Heart right ventricle (tissue), 16 donors: Measurements from ENCODE around the gene FAM131C. TPM values are rescaled to one million over a fixed set of nuclear protein-coding genes. Genes with fewer than 3 reads are reported as not detected.

Experiments used
- ATAC-seq, 8 donors: fragments of 200-7000 bp; cut with Tn5 transposase; one replicate each; pipeline ENCODE4 v1.9.1; 2020; ENCODE audit warnings: mild to moderate bottlenecking in 8 of 8, moderate library complexity in 8 of 8, moderate number of reproducible peaks in 1 of 8
- DNase-seq, 2 donors: peaks; one replicate each; pipeline ENCODE4 v3.0.0-alpha.2; 2020
- H3K27ac ChIP-seq, 10 donors: fragments of 200-600 bp; sonication (generic) in 2 of 10; one replicate each; pipeline versions ENCODE4 v1.5.0 to v1.8.0; 2020 to 2022; ENCODE audit warnings: mild to moderate bottlenecking in 3 of 10
- H3K27me3 ChIP-seq, 7 donors: fragments of 200-600 bp; one replicate each; pipeline ENCODE4 v1.8.0; 2021 to 2022; ENCODE audit warnings: mild to moderate bottlenecking in 2 of 7
- H3K36me3 ChIP-seq, 9 donors: fragments of 200-600 bp; sonication (generic) in 1 of 9; one replicate each; pipeline versions ENCODE4 v1.5.0 to v1.8.0; 2020 to 2022; ENCODE audit warnings: mild to moderate bottlenecking in 2 of 9
- H3K4me1 ChIP-seq, 9 donors: fragments of 200-600 bp; sonication (generic) in 1 of 9; one replicate each; pipeline versions ENCODE4 v1.5.0 to v1.8.0; 2020 to 2022; ENCODE audit warnings: mild to moderate bottlenecking in 4 of 9
- H3K4me3 ChIP-seq, 10 donors: fragments of 200-600 bp; sonication (generic) in 2 of 10; one replicate each; pipeline versions ENCODE4 v1.5.0 to v1.8.0; 2020 to 2022; ENCODE audit warnings: mild to moderate bottlenecking in 7 of 10, moderate library complexity in 2 of 10
- H3K9me3 ChIP-seq, 11 donors: fragments of 200-600 bp in 10 of 11; sonication (generic) in 2 of 11; one replicate each; pipeline versions ENCODE4 v1.5.0 to v1.8.0; 2013 to 2022; ENCODE audit warnings: mild to moderate bottlenecking in 2 of 11, control low read depth in 1 of 11, moderate library complexity in 1 of 11
- CTCF ChIP-seq, 9 donors: fragments of 200-600 bp; sonication (generic) in 2 of 9; IDR thresholded peaks; one replicate each; pipeline versions ENCODE4 v1.5.0 to v1.8.0; 2021 to 2022; ENCODE audit warnings: antibody characterized with exemption in 9 of 9, mild to moderate bottlenecking in 5 of 9, moderate library complexity in 1 of 9
- WGBS, 2 donors: extraction: QIAGEN DNeasy Blood & Tissue Kit; methylation state at CpG; one replicate each; pipeline ENCODE4 v1.1.7; 2013; ENCODE audit warnings: inconsistent platforms in 1 of 2; 5-methylcytosine and 5-hydroxymethylcytosine counted together
- intact Hi-C, 10 donors: fragments of 100-400 bp; cut with DNase I; formaldehyde crosslinking; loops; one replicate each; pipeline versions ENCODE4 v1.11.1 to v1.14.2; 2022
- polyA plus RNA-seq, 2 donors: library from polyadenylated mRNA; stranded (reverse); fragments of 200-250 nt; gene quantifications; one replicate each; pipeline ENCODE4 v1.2.3, GENCODE V29; 2013
- total RNA-seq, 10 donors: library from RNA; stranded (reverse); fragmentation: NEBNext Ultra II Directional in 3 of 10; extraction: Animal tissue kit (Norgen Biotek cat#: 25700) in 3 of 10; gene quantifications; one replicate each; pipeline versions ENCODE4 v1.2.1 to v1.2.4, GENCODE V29; 2021 to 2023
- donor health status: Arrhythmogenic right ventricular cardiomyopathy.
- donor health status: ischemic (EF 13 %, LVEDD 7.1; RV severe dilation, severe dysfunction).
- donor health status: healthy with polysubstance abuse.
- donor health status: DM: no; HTN: yes; CAD: no.
- donor health status: DM: no; HTN: no; CAD: no.
- donor health status: ischemic (EF 25% LVEDD 6.9; RV normal size, moderate dysfunction).
- donor health status: ischemic (EF 25% LVEDD 5.7; RV mildly dilated, moderate dysfunction).
- donor health status: healthy.
- donor health status: DM: yes; HTN: yes; CAD: no.
- donor health status: Ischemic cardiomyopathy.
- donor health status: ischemic (EF 35%, LVEDD 5.7; RV mildly dilated, moderate dysfunction).
- donor health status: nonischemic (EF 11% LVEDD 7.7; RV severe dilation, severe dysfunction).
- donor health status: DM: yes; HTN: yes; CAD: no.
- donor health status: PGD.
- donor health status: ischemic (EF 29% LVEDD 5.4; RV normal size, mild dysfunction).
- donor health status: nonischemic (EF 23%, LVEDD 6.1; RV moderate dilation, normal function).

FAM131C gene
- total and polyA plus RNA-seq, 12 donors: 0.72 to 11.8 (median 2.4) TPM

- no peaks in the 10 kb centered on the region for H3K27me3 ChIP-seq
- H3K4me3 ChIP-seq: no peak overlapping the region
- peak overlapping the region in 4 of 10 donors; percentile 9 to 44 (median 38) for H3K27ac ChIP-seq
- no peaks in the 10 kb centered on the region for H3K9me3 ChIP-seq
- H3K4me1 ChIP-seq: peaks cover 5 to 64% (median 23%) of the 10 kb centered on the region in 9 donors
- WGBS, 2 donors: 61% methylated on average over 6 of the region's 6 CpGs
- H3K36me3 ChIP-seq: no peaks in the 10 kb centered on the region
- no peak for DNase-seq
- intact Hi-C loops: loop anchor here in 2 of 10 donors (5.0 to 10.0 kb wide), 2 partner anchors 47 to 49 kb away; no protein-coding TSS in a partner anchor
- no peak for TF ChIP-seq CTCF (IDR thresholded peaks at IDR 0.05)
- ATAC-seq: no peak
These were observed 12.1 kb upstream of the FAM131C start for GRCh38 chr1:16085522-16085921.

- Histone ChIP-seq H3K9me3 (no peaks in the 10 kb centered on the region), H3K27ac (peak overlapping the region in 1 of 10 donors; percentile 54), H3K4me1 (peaks cover 8 to 65% (median 28%) of the 10 kb centered on the region in 9 donors), H3K27me3 (no peaks in the 10 kb centered on the region), H3K4me3 (no peak overlapping the region), H3K36me3 (no peaks in the 10 kb centered on the region)
- TF ChIP-seq CTCF (IDR thresholded peaks at IDR 0.05): no peak
- intact Hi-C loops: loop anchor here in 8 of 10 donors (2.0 to 10.0 kb wide), 9 partner anchors 44 to 279 kb away; partner anchors contain the start of gene CPLANE2 (in 1 of the 8)
- no peak for DNase-seq
- WGBS, 2 donors: 88 to 95% methylated on average over 5 of the region's 5 CpGs
- no peak for ATAC-seq
These were observed 10.0 kb upstream of the FAM131C start for GRCh38 chr1:16083486-16083885.

GRCh38 chr1:16082283-16083038, 9.0 kb upstream of the FAM131C start:
- H3K27me3 ChIP-seq: no peaks in the 10 kb centered on the region
- peak; percentile 71 to 93 (median 92) for TF ChIP-seq CTCF (IDR thresholded peaks at IDR 0.05)
- WGBS, 2 donors: 71% methylated on average over 9 of the region's 9 CpGs
- DNase-seq: peak; percentile 57 to 78
- peak; percentile 31 to 64 (median 46) for ATAC-seq
- H3K27ac ChIP-seq: peak overlapping the region in 6 of 10 donors; percentile 9 to 54 (median 28)
- no peaks in the 10 kb centered on the region for H3K36me3 ChIP-seq
- intact Hi-C loops: loop anchor here in 8 of 10 donors (2.0 to 10.0 kb wide), 9 partner anchors 45 to 280 kb away; partner anchors contain the start of gene CPLANE2 (in 1 of the 8)
- peaks cover 5 to 55% (median 22%) of the 10 kb centered on the region in 9 donors for H3K4me1 ChIP-seq
- no peak overlapping the region for H3K4me3 ChIP-seq
- no peaks in the 10 kb centered on the region for H3K9me3 ChIP-seq

DNA sequence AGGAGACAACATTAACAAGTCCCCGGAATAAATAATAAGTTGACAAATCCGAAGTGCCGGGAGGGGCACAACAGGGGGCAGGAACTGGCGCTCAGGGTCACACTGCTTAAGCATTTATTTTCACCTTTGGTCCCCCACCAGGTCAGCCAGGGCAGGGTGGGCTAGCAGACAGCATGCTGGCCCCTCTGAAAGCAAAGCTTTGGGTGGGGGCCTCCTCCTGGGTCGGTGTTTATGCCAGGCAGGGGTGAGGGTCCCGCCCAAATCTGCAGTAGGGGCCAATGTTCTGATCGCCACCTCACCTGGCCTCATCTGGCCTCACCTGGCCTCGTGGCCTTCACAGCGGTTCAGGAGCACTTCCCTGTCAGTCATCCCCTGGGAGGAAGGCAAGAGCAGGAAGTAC, 8.2 kb upstream of the FAM131C start:
- intact Hi-C loops: loop anchor here in 9 of 10 donors (2.0 to 10.0 kb wide), 9 partner anchors 46 to 281 kb away; partner anchors contain the start of gene CPLANE2 (in 1 of the 9)
- ATAC-seq: no peak

More for the DNA sequence above, 8.2 kb upstream of the FAM131C start:
- Histone ChIP-seq H3K9me3 (no peaks in the 10 kb centered on the region), H3K4me1 (peaks cover 5 to 62% (median 22%) of the 10 kb centered on the region in 9 donors), H3K36me3 (no peaks in the 10 kb centered on the region), H3K27me3 (no peaks in the 10 kb centered on the region), H3K4me3 (no peak overlapping the region), H3K27ac (peak overlapping the region in 4 of 10 donors; percentile 9 to 54 (median 35))
- TF ChIP-seq CTCF (IDR thresholded peaks at IDR 0.05): no peak
- WGBS, 2 donors: 76 to 77% methylated on average over 9 of the region's 9 CpGs
- no peak for DNase-seq
